HepG2 (cell line): ENCODE results near the gene IMP3. TPM values are rescaled to one million over a fixed set of nuclear protein-coding genes. Genes with fewer than 3 reads are reported as not detected.

Experiments
- ATAC-seq: fragments of 200-7000 bp; cut with Tn5 transposase; 3 replicates; pipeline ENCODE4 v1.9.1; 2020; ENCODE audit warnings: mild to moderate bottlenecking, moderate library complexity
- BruUV-seq: library from RNA; stranded (reverse); fragments of 400-500 nt; replicated peaks from 2 replicates; lab custom pipeline; 2021; lab: Mats Ljungman, UMichigan
- CTCF ChIA-PET: fragments of 300-600 bp; formaldehyde crosslinking; extraction: SDS; loops from one replicate; lab custom pipeline; 2021; ENCODE audit warnings: low total read pairs, inconsistent platforms, low intra/inter-chr PET ratio; lab: Yijun Ruan, JAX
- POLR2A ChIA-PET: fragments of 350-600 bp; sonication (Branson Sonifier 250); formaldehyde crosslinking; loops from one replicate; lab custom pipeline; 2020; ENCODE audit warnings: antibody characterized with exemption, inconsistent platforms; lab: Yijun Ruan, JAX
- DNase-seq: peaks from one replicate; pipeline ENCODE4 v3.0.0-alpha.2; 2015; ENCODE audit warnings: low spot score
- FAIRE-seq: peaks from 3 replicates; lab custom pipeline; 2011; peaks lifted over from hg19 to GRCh38; lab: Jason Lieb, UNC
- H2AFZ ChIP-seq: one replicate; pipeline ENCODE4 v1.6.1; 2011; ENCODE audit warnings: low read length, inconsistent platforms
- H3K27ac ChIP-seq: fragments of 300-600 bp; 3 replicates; pipeline ENCODE4 v1.8.0; 2011; ENCODE audit warnings: mixed run types, mild to moderate bottlenecking, mixed read lengths, low read length, inconsistent platforms; ENCODE audit not compliant: insufficient read depth; ENCODE audit errors: extremely low read length
- H3K27me3 ChIP-seq, 2 experiments: fragments of 200-600 bp in 1 of 2; 2 replicates in 1 of 2; 3 replicates in 1 of 2; pipeline versions ENCODE4 v1.6.0 to v1.8.0; 2011; ENCODE audit warnings: low read length in 2 of 2, mild to moderate bottlenecking in 2 of 2, moderate library complexity in 2 of 2, inconsistent platforms in 1 of 2; ENCODE audit not compliant: insufficient read depth in 2 of 2, control insufficient read depth in 1 of 2
- H3K36me3 ChIP-seq, 2 experiments: fragments of 200-600 bp in 1 of 2; replicated peaks in 1 of 2; 2 replicates in 1 of 2; 3 replicates in 1 of 2; pipeline versions ENCODE4 v1.5.1 to v1.8.0; 2011; ENCODE audit warnings: low read length in 2 of 2, inconsistent platforms in 1 of 2; ENCODE audit not compliant: insufficient read depth in 2 of 2, control insufficient read depth in 1 of 2
- H3K4me1 ChIP-seq: 2 replicates; pipeline ENCODE4 v1.5.1; 2012; ENCODE audit warnings: low read length, inconsistent platforms; ENCODE audit not compliant: insufficient read depth
- H3K4me2 ChIP-seq: 2 replicates; pipeline ENCODE4 v1.6.0; 2011; ENCODE audit warnings: low read depth, low read length, inconsistent platforms
- H3K4me3 ChIP-seq, 3 experiments: fragments of 200-600 bp in 1 of 3; sonication (generic), shearing (Covaris generic) in 1 of 3; replicated peaks in 1 of 3; 2 replicates each; pipeline ENCODE4 v1.5.1; 2011 to 2016; ENCODE audit warnings: low read length in 3 of 3, inconsistent platforms in 2 of 3, low read depth in 2 of 3, mild to moderate bottlenecking in 2 of 3, control low read depth in 1 of 3, mixed read lengths in 1 of 3; ENCODE audit not compliant: insufficient read depth in 1 of 3
- H3K79me2 ChIP-seq: one replicate; pipeline ENCODE4 v1.6.1; 2011; ENCODE audit warnings: low read length, inconsistent platforms; ENCODE audit not compliant: insufficient read depth
- H3K9ac ChIP-seq: 2 replicates; pipeline ENCODE4 v1.6.0; 2011; ENCODE audit warnings: mild to moderate bottlenecking, low read depth, low read length, inconsistent platforms; ENCODE audit not compliant: insufficient read depth
- H3K9me3 ChIP-seq: 2 replicates; pipeline ENCODE4 v1.5.1; 2012; ENCODE audit warnings: mild to moderate bottlenecking, low read length
- H4K20me1 ChIP-seq: 2 replicates; pipeline ENCODE4 v1.6.0; 2011; ENCODE audit warnings: inconsistent platforms, mild to moderate bottlenecking, low read length, moderate library complexity; ENCODE audit not compliant: insufficient read depth
- GLI4 ChIP-seq: sonication (generic); formaldehyde crosslinking; IDR thresholded peaks from 2 replicates; pipeline ENCODE4 v1.5.1; 2020; ENCODE audit warnings: missing genetic modification reagents, mild to moderate bottlenecking, moderate library complexity, borderline replicate concordance
- MYC ChIP-seq: sonication (generic); formaldehyde crosslinking; IDR thresholded peaks from 2 replicates; pipeline ENCODE4 v1.9.0; 2021; ENCODE audit warnings: missing genetic modification reagents, borderline replicate concordance
- PATZ1 ChIP-seq: sonication (generic); formaldehyde crosslinking; IDR thresholded peaks from 2 replicates; pipeline ENCODE4 v1.4.0; 2020; ENCODE audit warnings: missing genetic modification reagents
- PHF5A ChIP-seq: IDR thresholded peaks from one replicate; pipeline ENCODE4 v1.6.1; 2018; ENCODE audit warnings: low read depth, missing genetic modification reagents; ENCODE audit not compliant: unreplicated experiment
- SMAD9 ChIP-seq: sonication (generic); formaldehyde crosslinking; IDR thresholded peaks from 2 replicates; pipeline ENCODE4 v1.5.1; 2020; ENCODE audit warnings: mild to moderate bottlenecking, missing genetic modification reagents
- SRY ChIP-seq: sonication (generic); formaldehyde crosslinking; IDR thresholded peaks from 2 replicates; pipeline ENCODE4 v1.8.0; 2022; ENCODE audit warnings: mild to moderate bottlenecking, missing genetic modification reagents
- TOE1 ChIP-seq: sonication (generic); formaldehyde crosslinking; IDR thresholded peaks from 2 replicates; pipeline ENCODE4 v1.4.0; 2020; ENCODE audit warnings: mild to moderate bottlenecking, missing genetic modification reagents
- ZBTB20 ChIP-seq: sonication (generic); formaldehyde crosslinking; IDR thresholded peaks from 2 replicates; pipeline ENCODE4 v1.8.1; 2023; ENCODE audit warnings: missing genetic modification reagents, low read depth, mild to moderate bottlenecking, borderline replicate concordance
- ZNF235 ChIP-seq: sonication (generic); formaldehyde crosslinking; IDR thresholded peaks from 2 replicates; pipeline ENCODE4 v1.8.1; 2023; ENCODE audit warnings: mild to moderate bottlenecking, missing genetic modification reagents, borderline replicate concordance
- ZNF33B ChIP-seq: sonication (generic); formaldehyde crosslinking; IDR thresholded peaks from 2 replicates; pipeline ENCODE4 v1.5.1; 2020; ENCODE audit warnings: mild to moderate bottlenecking, missing genetic modification reagents
- ZNF44 ChIP-seq: sonication (generic); formaldehyde crosslinking; IDR thresholded peaks from 2 replicates; pipeline ENCODE4 v1.5.1; 2020; ENCODE audit warnings: mild to moderate bottlenecking, missing genetic modification reagents
- ZNF547 ChIP-seq: sonication (generic); formaldehyde crosslinking; IDR thresholded peaks from 2 replicates; pipeline ENCODE4 v1.5.1; 2020; ENCODE audit warnings: mild to moderate bottlenecking, missing genetic modification reagents
- ZNF598 ChIP-seq: sonication (generic); formaldehyde crosslinking; IDR thresholded peaks from 2 replicates; pipeline ENCODE4 v1.5.1; 2020; ENCODE audit warnings: mild to moderate bottlenecking, missing genetic modification reagents, borderline replicate concordance
- ZNF674 ChIP-seq: sonication (generic); formaldehyde crosslinking; IDR thresholded peaks from 2 replicates; pipeline ENCODE4 v1.5.0; 2020; ENCODE audit warnings: low read depth, mild to moderate bottlenecking, missing genetic modification reagents
- ZNF768 ChIP-seq: sonication (generic); formaldehyde crosslinking; IDR thresholded peaks from 2 replicates; pipeline ENCODE4 v1.4.0; 2020; ENCODE audit warnings: missing genetic modification reagents
- ZNF772 ChIP-seq: sonication (generic); formaldehyde crosslinking; IDR thresholded peaks from 2 replicates; pipeline ENCODE4 v1.5.0; 2020; ENCODE audit warnings: mild to moderate bottlenecking, missing genetic modification reagents
- ZNF784 ChIP-seq: sonication (generic); formaldehyde crosslinking; IDR thresholded peaks from 2 replicates; pipeline ENCODE4 v1.5.1; 2020; ENCODE audit warnings: missing genetic modification reagents, mild to moderate bottlenecking, borderline replicate concordance
- ZNF83 ChIP-seq: sonication (generic); formaldehyde crosslinking; IDR thresholded peaks from 2 replicates; pipeline ENCODE4 v1.4.0; 2020; ENCODE audit warnings: missing genetic modification reagents, mild to moderate bottlenecking, borderline replicate concordance
- WGBS: methylation state at CpG from one replicate; pipeline ENCODE4 v1.1.6; 2017; ENCODE audit warnings: low lambda C conversion rate; 5-methylcytosine and 5-hydroxymethylcytosine counted together
- in situ Hi-C: cut with HindIII; loops from 2 replicates; pipeline ENCODE4 v1.10.0; 2017; ENCODE audit warnings: low pct_unique_long_range_greater_than_20kb; ENCODE audit not compliant: extremely low pct_ligation_motif_present
- intact Hi-C: fragments of 100-400 bp; cut with micrococcal nuclease; formaldehyde crosslinking; loops from one replicate; pipeline ENCODE4 v1.10.0; 2022; ENCODE audit not compliant: unreplicated experiment
- polyA plus RNA-seq, 8 experiments: library from polyadenylated mRNA; depleted of rRNA in 3 of 8; stranded (reverse) in 7 of 8; unstranded in 1 of 8; fragments of >200 nt; fragmentation: Illumina TruSeq in 4 of 8; extraction: Trizol in 4 of 8; gene quantifications; 2 replicates each; pipeline versions ENCODE4 v1.2.1 to v1.2.3, GENCODE V29; 2011 to 2016; ENCODE audit warnings: low read depth in 4 of 8, missing spikeins in 1 of 8, mixed read lengths in 1 of 8; ENCODE audit not compliant: insufficient read depth in 1 of 8
- total RNA-seq, 5 experiments: library from RNA; depleted of rRNA; stranded (reverse); fragments of >200 nt; fragmentation: Illumina TruSeq; extraction: Trizol; gene quantifications; 2 replicates each; pipeline ENCODE4 v1.2.3, GENCODE V29; 2016; ENCODE audit warnings: low read depth in 1 of 5

The IMP3 gene
- total and polyA plus RNA-seq, 2 of the 13 experiments (the other 11 are each of a cell fraction or from before 2014, with no cell fraction given) = 38.3 to 143 TPM

- TF ChIP-seq TOE1 (CRISPR knock-in tag) (no peak), MYC (CRISPR knock-in tag) (peak; percentile 75; the same call in 1 of the 2 replicates), SRY (CRISPR knock-in tag) (peak; percentile 19; the same call in 1 of the 2 replicates), PATZ1 (CRISPR knock-in tag) (peak; percentile 83), ZNF235 (CRISPR knock-in tag) (no peak), ZNF44 (CRISPR knock-in tag) (no peak)
These were observed 7.5 kb upstream of the IMP3 start, which contains the start of gene SNX33 (continued) for GRCh38 chr15:75647370-75648155.

GRCh38 chr15:75646944-75647364, 6.9 kb upstream of the IMP3 start:
- Histone ChIP-seq H3K9me3 (no peaks in the 10 kb centered on the region), H3K79me2 (peaks cover 45% of the 10 kb centered on the region), H3K9ac (peak overlapping the region; percentile 89), H3K4me3 (peak overlapping the region; percentile 83 to 96 (median 93)), H4K20me1 (peaks cover 7% of the 10 kb centered on the region; the same call in 1 of the 2 replicates), H3K4me1 (peaks cover 48% of the 10 kb centered on the region), H3K36me3 (no peaks in the 10 kb centered on the region), H3K27me3 (peaks cover 0 to 2% of the 10 kb centered on the region in 2 experiments; a peak in 1 of 5 replicates), H3K27ac (peak overlapping the region; percentile 98), H2AFZ (peak overlapping the region; percentile 59), H3K4me2 (peak overlapping the region; percentile 97)
- in situ Hi-C loops (loop anchor here (5.0 to 10.0 kb wide), 2 partner anchors 35 to 282 kb away; partner anchors contain the start of gene MAN2C1), intact Hi-C loops (no loop called here)
- 2% methylated on average over 25 of the region's 26 CpGs for WGBS
- TSS peak; percentile 61 for BruUV-seq
- ChIA-PET POLR2A (interaction anchor here (0.9 to 2.6 kb wide), 17 partner anchors 9 to 279 kb away, joined by 3 to 39 read pairs (median 6); partner anchors contain the start of genes IMP3, MAN2C1, PTPN9 and SIN3A), CTCF (no interaction called here)
- FAIRE-seq = no peak
- peak; percentile 5; the same call in 2 of the 3 replicates for ATAC-seq
- DNase-seq = no peak
- TF ChIP-seq GLI4 (CRISPR knock-in tag) (0 out of 2 replicates have a peak, but pooled peaks have one; percentile 65), ZNF33B (CRISPR knock-in tag) (no peak), ZNF772 (CRISPR knock-in tag) (peak; percentile 53; the same call in 1 of the 2 replicates), PHF5A (CRISPR knock-in tag) (peak; percentile 17), ZNF598 (CRISPR knock-in tag) (0 out of 2 replicates have a peak, but pooled peaks have one; percentile 32), ZNF83 (CRISPR knock-in tag) (no peak), SMAD9 (CRISPR knock-in tag) (0 out of 2 replicates have a peak, but pooled peaks have one; percentile 27), ZNF547 (CRISPR knock-in tag) (no peak), ZBTB20 (CRISPR knock-in tag) (peak; percentile 12; the same call in 1 of the 2 replicates), ZNF784 (peak; percentile 69; the same call in 1 of the 2 replicates), ZNF768 (no peak), ZNF674 (0 out of 2 replicates have a peak, but pooled peaks have one; percentile 80)
